H1 (cell line): ENCODE measurements around the gene PGM1. TPM values are rescaled to one million over a fixed set of nuclear protein-coding genes. Genes with fewer than 3 reads are reported as not detected.

ENCODE experiments used
- CTCF ChIA-PET: fragments of 300-600 bp; sonication (Branson Sonifier 250); formaldehyde crosslinking; loops from one replicate; lab custom pipeline; 2021; ENCODE audit not compliant: partially characterized antibody; lab: Charles Lee
- POLR2A ChIA-PET: fragments of 300-600 bp; sonication (Branson Sonifier 250); formaldehyde crosslinking; loops from one replicate; lab custom pipeline; 2021; ENCODE audit warnings: inconsistent platforms; ENCODE audit not compliant: partially characterized antibody; lab: Charles Lee
- DNase-seq, 2 experiments: peaks; one replicate each; pipeline versions ENCODE4 v3.0.0 to v3.0.0-alpha.2; 2010 to 2022; ENCODE audit warnings: low spot score in 2 of 2, low read depth in 1 of 2, mixed read lengths in 1 of 2
- FAIRE-seq: peaks from 2 replicates; lab custom pipeline; 2011; peaks lifted over from hg19 to GRCh38; lab: Jason Lieb, UNC
- H2AFZ ChIP-seq: 2 replicates; pipeline ENCODE4 v1.8.1; 2012; ENCODE audit warnings: low read length, inconsistent platforms
- H2AK5ac ChIP-seq: 2 replicates; pipeline ENCODE4 v1.6.1; 2013; ENCODE audit warnings: low read depth, low read length
- H2BK120ac ChIP-seq: replicated peaks from 2 replicates; pipeline ENCODE3; 2013; ENCODE audit warnings: low read depth, low read length, inconsistent platforms
- H2BK12ac ChIP-seq: 2 replicates; pipeline ENCODE4 v1.6.1; 2013; ENCODE audit warnings: low read depth, low read length
- H2BK15ac ChIP-seq: 2 replicates; pipeline ENCODE4 v1.6.1; 2013; ENCODE audit warnings: low read length
- H2BK20ac ChIP-seq: 2 replicates; pipeline ENCODE4 v1.6.1; 2013; ENCODE audit warnings: low read length
- H2BK5ac ChIP-seq: 2 replicates; pipeline ENCODE4 v1.6.1; 2013; ENCODE audit warnings: low read depth, low read length
- H3K14ac ChIP-seq: 2 replicates; pipeline ENCODE4 v1.6.1; 2013; ENCODE audit warnings: inconsistent platforms; ENCODE audit not compliant: insufficient read length
- H3K18ac ChIP-seq: 2 replicates; pipeline ENCODE4 v1.6.1; 2013; ENCODE audit warnings: low read length; ENCODE audit errors: extremely low read depth
- H3K23ac ChIP-seq: 2 replicates; pipeline ENCODE4 v1.6.1; 2013; ENCODE audit warnings: inconsistent platforms; ENCODE audit not compliant: insufficient read length
- H3K23me2 ChIP-seq: 2 replicates; pipeline ENCODE4 v1.6.1; 2013; ENCODE audit warnings: low read depth, low read length
- H3K27ac ChIP-seq: 2 replicates; pipeline ENCODE4 v1.6.1; 2011; ENCODE audit warnings: low read depth, low read length, inconsistent platforms
- H3K27me3 ChIP-seq, 4 experiments: replicated peaks in 1 of 4; 1 replicate in 1 of 4; 2 replicates in 3 of 4; pipeline versions ENCODE4 v1.6.1 to v1.8.1; 2011 to 2013; ENCODE audit warnings: low read length in 3 of 4, mild to moderate bottlenecking in 3 of 4, inconsistent platforms in 2 of 4, mixed read lengths in 2 of 4, moderate library complexity in 1 of 4; ENCODE audit not compliant: control insufficient read depth in 3 of 4, insufficient read depth in 3 of 4; ENCODE audit errors: extremely low read depth in 1 of 4
- H3K36me3 ChIP-seq, 4 experiments: 2 replicates each; pipeline versions ENCODE4 v1.6.1 to v1.8.1; 2011 to 2013; ENCODE audit warnings: mild to moderate bottlenecking in 4 of 4, low read length in 3 of 4, moderate library complexity in 2 of 4, control low read depth in 1 of 4, inconsistent platforms in 1 of 4; ENCODE audit not compliant: insufficient read depth in 4 of 4, control insufficient read depth in 2 of 4
- H3K4ac ChIP-seq: replicated peaks from 2 replicates; pipeline ENCODE3; 2013; ENCODE audit warnings: low read length, low read depth, mixed read lengths, inconsistent platforms; ENCODE audit not compliant: insufficient read length
- H3K4me1 ChIP-seq, 4 experiments: replicated peaks in 1 of 4; 1 replicate in 1 of 4; 2 replicates in 3 of 4; pipeline versions ENCODE4 v1.6.1 to v1.8.1; 2011 to 2013; ENCODE audit warnings: low read length in 3 of 4, inconsistent platforms in 2 of 4, mixed read lengths in 1 of 4; ENCODE audit not compliant: insufficient read depth in 4 of 4, control insufficient read depth in 3 of 4
- H3K4me2 ChIP-seq, 2 experiments: 2 replicates each; pipeline versions ENCODE4 v1.6.1 to v1.8.1; 2011 to 2013; ENCODE audit warnings: low read depth in 2 of 2, low read length in 2 of 2, control low read depth in 1 of 2, inconsistent platforms in 1 of 2, mild to moderate bottlenecking in 1 of 2; ENCODE audit not compliant: insufficient read depth in 1 of 2
- H3K4me3 ChIP-seq, 4 experiments: fragments of 200-600, 300-600 bp in 1 of 4; sonication (generic), shearing (Covaris generic), sonication (Bioruptor Twin) in 1 of 4; 2 replicates each; pipeline versions ENCODE4 v1.5.1 to v1.8.1; 2011 to 2016; ENCODE audit warnings: low read length in 4 of 4, low read depth in 3 of 4, control low read depth in 2 of 4, inconsistent platforms in 2 of 4, mild to moderate bottlenecking in 2 of 4, mixed read lengths in 1 of 4, moderate library complexity in 1 of 4; ENCODE audit not compliant: insufficient read depth in 2 of 4; ENCODE audit errors: extremely low read depth in 1 of 4
- H3K56ac ChIP-seq: replicated peaks from 2 replicates; pipeline ENCODE3; 2013; ENCODE audit warnings: low read depth, mild to moderate bottlenecking, mixed read lengths, low read length, inconsistent platforms; ENCODE audit not compliant: insufficient read length
- H3K79me1 ChIP-seq: 2 replicates; pipeline ENCODE4 v1.6.1; 2013; ENCODE audit warnings: low read depth, low read length, control low read depth
- H3K79me2 ChIP-seq, 2 experiments: 2 replicates each; pipeline versions ENCODE4 v1.6.1 to v1.8.1; 2012 to 2013; ENCODE audit warnings: low read length in 2 of 2, mild to moderate bottlenecking in 2 of 2, inconsistent platforms in 1 of 2; ENCODE audit not compliant: insufficient read depth in 2 of 2, control insufficient read depth in 1 of 2
- H3K9ac ChIP-seq, 4 experiments: replicated peaks in 1 of 4; 1 replicate in 1 of 4; 2 replicates in 3 of 4; pipeline versions ENCODE4 v1.6.1 to v1.8.1; 2011 to 2013; ENCODE audit warnings: low read depth in 3 of 4, low read length in 3 of 4, control low read depth in 2 of 4, mild to moderate bottlenecking in 2 of 4, moderate library complexity in 2 of 4, inconsistent platforms in 1 of 4; ENCODE audit errors: extremely low read depth in 1 of 4
- H3K9me3 ChIP-seq, 2 experiments: 2 replicates each; pipeline versions ENCODE4 v1.6.1 to v1.8.1; 2012 to 2013; ENCODE audit warnings: mild to moderate bottlenecking in 2 of 2, moderate library complexity in 2 of 2, control low read depth in 1 of 2, inconsistent platforms in 1 of 2, low read depth in 1 of 2, low read length in 1 of 2, mixed read lengths in 1 of 2; ENCODE audit not compliant: insufficient read depth in 2 of 2
- H4K20me1 ChIP-seq, 2 experiments: replicated peaks in 1 of 2; 2 replicates each; pipeline versions ENCODE3 to v1.8.1; 2011 to 2013; ENCODE audit warnings: inconsistent platforms in 2 of 2, low read length in 2 of 2, mild to moderate bottlenecking in 1 of 2; ENCODE audit not compliant: insufficient read depth in 2 of 2, control insufficient read depth in 1 of 2
- H4K5ac ChIP-seq: 2 replicates; pipeline ENCODE4 v1.6.1; 2013; ENCODE audit warnings: low read length, low read depth, mixed read lengths, inconsistent platforms; ENCODE audit not compliant: insufficient read length
- H4K8ac ChIP-seq: 2 replicates; pipeline ENCODE4 v1.8.0; 2013; ENCODE audit warnings: mild to moderate bottlenecking, moderate library complexity, low read length, inconsistent platforms; ENCODE audit not compliant: insufficient read depth; ENCODE audit errors: extremely low read depth
- H4K91ac ChIP-seq: replicated peaks from 2 replicates; pipeline ENCODE3; 2013; ENCODE audit warnings: low read length, mixed read lengths, inconsistent platforms; ENCODE audit not compliant: insufficient read length
- BCL11A ChIP-seq, 2 experiments: IDR thresholded peaks; one replicate each; pipeline ENCODE4 v1.6.1; 2011; ENCODE audit warnings: low read depth in 2 of 2, low read length in 2 of 2, mild to moderate bottlenecking in 2 of 2
- EGR1 ChIP-seq: IDR thresholded peaks from 2 replicates; pipeline ENCODE4 v1.6.1; 2011; ENCODE audit warnings: low read depth, low read length, borderline replicate concordance
- EP300 ChIP-seq, 2 experiments: IDR thresholded peaks; 1 replicate in 1 of 2; 2 replicates in 1 of 2; pipeline ENCODE4 v1.6.1; 2011 to 2012; ENCODE audit warnings: low read depth in 2 of 2, low read length in 2 of 2, mild to moderate bottlenecking in 2 of 2, borderline replicate concordance in 1 of 2, inconsistent platforms in 1 of 2, moderate library complexity in 1 of 2
- FOSL1 ChIP-seq: IDR thresholded peaks from 2 replicates; pipeline ENCODE4 v1.6.1; 2011; ENCODE audit warnings: mild to moderate bottlenecking, low read depth, low read length, moderate library complexity; ENCODE audit not compliant: insufficient read depth
- GABPA ChIP-seq: IDR thresholded peaks from 2 replicates; pipeline ENCODE4 v1.6.1; 2011; ENCODE audit warnings: mild to moderate bottlenecking, low read length, moderate library complexity, borderline replicate concordance; ENCODE audit not compliant: insufficient read depth
- JUN ChIP-seq: IDR thresholded peaks from 2 replicates; pipeline ENCODE4 v1.6.1; 2011; ENCODE audit warnings: low read depth, mild to moderate bottlenecking, improper control_type of control experiment, low read length
- KDM5A ChIP-seq: fragments of 200-600 bp; IDR thresholded peaks from 2 replicates; pipeline ENCODE4 v1.7.1; 2012; ENCODE audit warnings: mild to moderate bottlenecking, low read length, inconsistent platforms, mixed read lengths
- MAX ChIP-seq: IDR thresholded peaks from 2 replicates; pipeline ENCODE4 v1.6.1; 2012; ENCODE audit warnings: inconsistent platforms
- POU5F1 ChIP-seq: IDR thresholded peaks from 2 replicates; pipeline ENCODE4 v1.6.1; 2011; ENCODE audit warnings: low read depth, mild to moderate bottlenecking, low read length, moderate library complexity
- SAP30 ChIP-seq: fragments of 300-600 bp; sonication (generic); IDR thresholded peaks from 2 replicates; pipeline ENCODE4 v1.7.1; 2012; ENCODE audit warnings: low read length, moderate library complexity, mild to moderate bottlenecking, inconsistent platforms; ENCODE audit not compliant: insufficient read depth, insufficient replicate concordance
- SIN3A ChIP-seq, 2 experiments: IDR thresholded peaks in 1 of 2; conservative IDR thresholded peaks in 1 of 2; 2 replicates each; pipeline ENCODE4 v1.6.1; 2011 to 2012; ENCODE audit warnings: low read length in 2 of 2, improper control_type of control experiment in 1 of 2, low read depth in 1 of 2, mild to moderate bottlenecking in 1 of 2
- TAF7 ChIP-seq: optimal IDR thresholded peaks from 2 replicates; pipeline ENCODE3; 2011; ENCODE audit warnings: low read depth, mild to moderate bottlenecking, inconsistent platforms, low read length, moderate library complexity, borderline replicate concordance
- ZNF274 ChIP-seq: IDR thresholded peaks from 2 replicates; pipeline ENCODE4 v1.7.0; 2012; ENCODE audit warnings: low read length, borderline replicate concordance; ENCODE audit errors: extremely low read depth
- WGBS, 2 experiments: shearing (Covaris generic) in 1 of 2; methylation state at CpG; one replicate each; pipeline versions ENCODE4 v1.1.6 to v1.1.7; 2013 to 2015; ENCODE audit warnings: low lambda C conversion rate in 2 of 2, mixed read lengths in 2 of 2, inconsistent platforms in 1 of 2, low coverage in 1 of 2, missing lambda C conversion rate in 1 of 2; ENCODE audit not compliant: insufficient replicate concordance in 2 of 2, insufficient coverage in 1 of 2, insufficient read length in 1 of 2; ENCODE audit errors: extremely low coverage in 1 of 2, missing lambda C conversion rate in 1 of 2; 5-methylcytosine and 5-hydroxymethylcytosine counted together
- polyA plus RNA-seq, 7 experiments: library from polyadenylated mRNA; depleted of rRNA in 3 of 7; stranded (reverse) in 5 of 7; unstranded in 2 of 7; fragments of >200 nt in 5 of 7; fragments of 200-250 nt in 2 of 7; gene quantifications; 1 replicate in 5 of 7; 2 replicates in 1 of 7; 4 replicates in 1 of 7; pipeline versions ENCODE4 v1.2.1 to v1.2.3, GENCODE V29; 2011 to 2013; ENCODE audit warnings: missing spikeins in 2 of 7, mixed read lengths in 2 of 7
- total RNA-seq: library from RNA; stranded (reverse); fragmentation: NEBNext Ultra II Directional; extraction: Animal tissue kit (Norgen Biotek cat#: 25700); gene quantifications from 2 replicates; pipeline ENCODE4 v1.2.1, GENCODE V29; 2021

PGM1 gene
- total and polyA plus RNA-seq, 2 of the 8 experiments (the other 6 are each of a cell fraction or from before 2014, with no cell fraction given): 33.0 to 65.4 TPM

- 87% methylated on average over 3 of the region's 3 CpGs; no CpG with 5 or more reads in 1 of the 2 experiments for WGBS, 2 experiments
- Histone ChIP-seq H2BK5ac (no peak overlapping the region), H2BK12ac (no peak overlapping the region), H3K79me1 (no peaks in the 10 kb centered on the region), H3K18ac (no peak overlapping the region), H3K4me3 (no peak overlapping the region), H2AFZ (no peak overlapping the region), H3K36me3 (no peaks in the 10 kb centered on the region), H2BK15ac (no peak overlapping the region), H3K23ac (no peak overlapping the region), H3K9ac (no peak overlapping the region), H3K27me3 (no peaks in the 10 kb centered on the region), H3K4me1 (0 out of 7 replicates have a peak, but pooled peaks cover 0 to 2% (median 0%) of the 10 kb centered on the region in 4 experiments), H3K27ac (no peak overlapping the region), H4K91ac (no peak overlapping the region), H4K20me1 (no peaks in the 10 kb centered on the region), H3K56ac (no peak overlapping the region), H4K5ac (no peak overlapping the region), H2AK5ac (no peak overlapping the region), H3K79me2 (no peaks in the 10 kb centered on the region), H3K14ac (no peak overlapping the region), H4K8ac (no peak overlapping the region), H3K4ac (no peak overlapping the region), H2BK120ac (no peak overlapping the region), H3K4me2 (no peak overlapping the region), H3K9me3 (0 out of 4 replicates have a peak, but pooled peaks cover 0 to 3% of the 10 kb centered on the region in 2 experiments), H2BK20ac (no peak overlapping the region), H3K23me2 (no peaks in the 10 kb centered on the region; the same call in 1 of the 2 replicates)
- POLR2A ChIA-PET: no interaction called here
- no peak for DNase-seq
- no peak for FAIRE-seq
- CTCF ChIA-PET: interaction anchor here (1.0 to 5.6 kb wide), 8 partner anchors 9 to 581 kb away, joined by 3 to 19 read pairs (median 4); no protein-coding TSS in a partner anchor
- no peak for TF ChIP-seq EGR1
- TF ChIP-seq JUN: no peak
- TF ChIP-seq SAP30: no peak
- no peak for TF ChIP-seq MAX
- TF ChIP-seq FOSL1: no peak
- TF ChIP-seq TAF7: no peak
- TF ChIP-seq BCL11A (IDR thresholded peaks at IDR 0.05; ENCODE audit: low read depth in 2 of 2, low read length in 2 of 2): no peak
- TF ChIP-seq KDM5A: no peak
- no peak for TF ChIP-seq ZNF274
- no peak for TF ChIP-seq EP300 (IDR thresholded peaks at IDR 0.05; ENCODE audit: borderline replicate concordance in 1 of 2, low read depth in 2 of 2, low read length in 2 of 2)
- TF ChIP-seq POU5F1: no peak
- no peak for TF ChIP-seq GABPA
- TF ChIP-seq SIN3A (conservative IDR thresholded peaks at IDR 0.05 in 1 of 2, IDR thresholded peaks at IDR 0.05 in 1 of 2; ENCODE audit: low read depth in 1 of 2, low read length in 2 of 2): no peak
These were observed 72.2 kb downstream of the PGM1 start for GRCh38 chr1:63665410-63665809.
